Neural cell (in vitro differentiated cells): ENCODE data around the gene HELZ2. TPM values are rescaled to one million over a fixed set of nuclear protein-coding genes. Genes with fewer than 3 reads are reported as not detected.
A peak's percentile ranks its signal among the peaks of the same experiment; 100 is the strongest.

ENCODE experiments used
- H2AFZ ChIP-seq: fragments of 200-600, 300-800 bp; sonication (generic), shearing (Covaris generic); 2 replicates; pipeline ENCODE4 v1.6.0; 2014; ENCODE audit warnings: low read depth, mild to moderate bottlenecking, antibody characterized with exemption, low read length, moderate library complexity
- H3F3A ChIP-seq: fragments of 200-600 bp; shearing (Covaris generic); 2 replicates; pipeline ENCODE4 v1.6.1; 2016; ENCODE audit warnings: mild to moderate bottlenecking, moderate library complexity, mixed read lengths, antibody characterized with exemption, low read length; ENCODE audit not compliant: insufficient read depth, poor library complexity, severe bottlenecking
- H3K27ac ChIP-seq: fragments of 200-600, 300-800 bp; sonication (generic), shearing (Covaris generic); 2 replicates; pipeline ENCODE4 v1.5.1; 2014; ENCODE audit warnings: mild to moderate bottlenecking, low read length, moderate library complexity
- H3K27me3 ChIP-seq: fragments of 300-800, 200-600 bp; sonication (generic), shearing (Covaris generic); 2 replicates; pipeline ENCODE4 v1.6.0; 2014; ENCODE audit warnings: mild to moderate bottlenecking, low read depth, low read length, moderate library complexity; ENCODE audit not compliant: insufficient read depth
- H3K36me3 ChIP-seq: fragments of 300-800, 200-600 bp; sonication (generic), shearing (Covaris generic); 2 replicates; pipeline ENCODE4 v1.5.1; 2014; ENCODE audit warnings: mild to moderate bottlenecking, antibody characterized with exemption, low read length, moderate library complexity; ENCODE audit not compliant: insufficient read depth
- H3K4me2 ChIP-seq: fragments of 300-800, 200-600 bp; sonication (generic), shearing (Covaris generic); 2 replicates; pipeline ENCODE4 v1.6.0; 2014; ENCODE audit warnings: mild to moderate bottlenecking, low read length
- H3K4me3 ChIP-seq: fragments of 300-800, 200-600 bp; sonication (generic), shearing (Covaris generic); 2 replicates; pipeline ENCODE4 v1.5.1; 2014; ENCODE audit warnings: mild to moderate bottlenecking, low read length, moderate library complexity
- H3K79me2 ChIP-seq: fragments of 200-600 bp; shearing (Covaris generic); replicated peaks from 2 replicates; pipeline ENCODE4 v1.6.0; 2014; ENCODE audit warnings: mild to moderate bottlenecking, low read length, moderate library complexity; ENCODE audit not compliant: insufficient read depth
- H3K9ac ChIP-seq: fragments of 300-800, 200-600 bp; sonication (generic), shearing (Covaris generic); 2 replicates; pipeline ENCODE4 v1.6.1; 2016; ENCODE audit warnings: mild to moderate bottlenecking, low read length, mixed read lengths
- H3K9me2 ChIP-seq: fragments of 200-600 bp; shearing (Covaris generic); 2 replicates; pipeline ENCODE4 v1.6.1; 2016; ENCODE audit warnings: mild to moderate bottlenecking, low read length, mixed read lengths; ENCODE audit not compliant: insufficient read depth
- H3K9me3 ChIP-seq: fragments of 200-600, 300-800 bp; sonication (generic), shearing (Covaris generic); 2 replicates; pipeline ENCODE4 v1.6.1; 2016; ENCODE audit warnings: mild to moderate bottlenecking, mixed run types, low read length, moderate library complexity, mixed read lengths
- H4K20me1 ChIP-seq: fragments of 200-600 bp; shearing (Covaris generic); 2 replicates; pipeline ENCODE4 v1.6.1; 2016; ENCODE audit warnings: mild to moderate bottlenecking, mixed run types; ENCODE audit not compliant: insufficient read depth
- EP300 ChIP-seq: fragments of 450-650 bp; conservative IDR thresholded peaks from 2 replicates; pipeline ENCODE4 v1.6.1; 2014; ENCODE audit warnings: antibody characterized with exemption, mild to moderate bottlenecking, moderate library complexity; ENCODE audit not compliant: poor library complexity, severe bottlenecking
- EZH2 ChIP-seq: fragments of 200-600, 300-800 bp; shearing (Covaris generic), sonication (generic); IDR thresholded peaks from 2 replicates; pipeline ENCODE4 v1.6.1; 2014; ENCODE audit warnings: antibody characterized with exemption, low read length, borderline replicate concordance, mild to moderate bottlenecking; ENCODE audit not compliant: insufficient read depth, poor library complexity, severe bottlenecking
- MXI1 ChIP-seq: fragments of 450-650 bp; conservative IDR thresholded peaks from 2 replicates; pipeline ENCODE4 v1.6.1; 2014; ENCODE audit warnings: antibody characterized with exemption, mild to moderate bottlenecking; ENCODE audit not compliant: poor library complexity, severe bottlenecking
- POLR2AphosphoS5 ChIP-seq: IDR thresholded peaks from 2 replicates; pipeline ENCODE4 v1.6.1; 2012
- polyA plus RNA-seq: library from polyadenylated mRNA; depleted of rRNA; stranded (reverse); fragments of >200 nt; gene quantifications from 2 replicates; pipeline ENCODE4 v1.2.3, GENCODE V29; 2014
- TF ChIP-seq, protein P1 (sequence below): IDR thresholded peaks from 2 replicates; pipeline ENCODE4 v1.6.1; 2012; ENCODE audit warnings: borderline replicate concordance

The HELZ2 gene
- polyA plus RNA-seq, 1 donor from 2014 or later, result 1.3 TPM

DNA sequence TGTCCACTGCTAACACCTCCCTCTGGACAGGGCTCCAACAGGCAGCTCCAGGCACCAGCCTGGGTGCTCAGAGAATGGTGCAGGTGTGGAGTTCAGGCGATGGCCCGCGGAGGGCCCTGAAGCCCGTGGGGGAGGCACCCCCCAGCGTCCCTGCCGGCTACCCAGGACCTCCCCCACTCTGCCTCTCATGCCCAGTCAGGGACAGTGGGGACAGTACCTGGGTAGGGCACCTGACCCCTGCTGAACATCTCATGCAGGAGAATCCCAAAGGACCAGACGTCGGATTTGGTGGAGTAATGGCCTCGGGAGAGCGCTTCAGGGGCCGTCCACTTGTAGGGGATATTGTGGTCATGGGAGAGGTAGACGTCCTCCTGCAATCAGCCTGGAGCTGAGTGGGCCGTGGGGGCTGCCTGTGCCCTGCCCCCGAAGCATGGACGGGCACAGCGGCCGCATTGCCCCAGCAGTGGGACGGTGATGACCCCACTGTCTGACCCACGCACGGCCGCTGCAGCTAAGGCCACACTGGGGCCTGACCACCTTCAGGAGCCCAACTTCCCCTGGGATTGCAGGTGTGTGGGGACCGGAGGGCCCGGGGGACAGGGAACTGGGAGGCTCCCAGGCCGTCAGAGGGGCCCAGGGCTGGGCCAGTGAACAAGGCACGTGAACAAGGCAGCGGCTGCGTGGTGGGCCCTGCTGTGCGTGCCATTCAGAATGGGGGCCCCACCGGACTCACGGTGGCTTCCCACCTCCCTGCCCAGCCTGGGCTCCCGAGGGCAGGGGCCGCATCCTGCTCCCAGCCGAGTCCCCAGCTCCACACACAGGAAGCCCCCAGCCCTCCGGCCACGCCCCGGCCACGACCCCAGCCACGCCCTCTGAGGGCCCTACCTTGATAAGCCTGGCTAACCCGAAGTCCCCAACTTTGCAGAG, 43.9 kb downstream of the HELZ2 start:
- TF ChIP-seq EP300 (no peak), MXI1 (no peak)
- TF ChIP-seq, protein P1, sequence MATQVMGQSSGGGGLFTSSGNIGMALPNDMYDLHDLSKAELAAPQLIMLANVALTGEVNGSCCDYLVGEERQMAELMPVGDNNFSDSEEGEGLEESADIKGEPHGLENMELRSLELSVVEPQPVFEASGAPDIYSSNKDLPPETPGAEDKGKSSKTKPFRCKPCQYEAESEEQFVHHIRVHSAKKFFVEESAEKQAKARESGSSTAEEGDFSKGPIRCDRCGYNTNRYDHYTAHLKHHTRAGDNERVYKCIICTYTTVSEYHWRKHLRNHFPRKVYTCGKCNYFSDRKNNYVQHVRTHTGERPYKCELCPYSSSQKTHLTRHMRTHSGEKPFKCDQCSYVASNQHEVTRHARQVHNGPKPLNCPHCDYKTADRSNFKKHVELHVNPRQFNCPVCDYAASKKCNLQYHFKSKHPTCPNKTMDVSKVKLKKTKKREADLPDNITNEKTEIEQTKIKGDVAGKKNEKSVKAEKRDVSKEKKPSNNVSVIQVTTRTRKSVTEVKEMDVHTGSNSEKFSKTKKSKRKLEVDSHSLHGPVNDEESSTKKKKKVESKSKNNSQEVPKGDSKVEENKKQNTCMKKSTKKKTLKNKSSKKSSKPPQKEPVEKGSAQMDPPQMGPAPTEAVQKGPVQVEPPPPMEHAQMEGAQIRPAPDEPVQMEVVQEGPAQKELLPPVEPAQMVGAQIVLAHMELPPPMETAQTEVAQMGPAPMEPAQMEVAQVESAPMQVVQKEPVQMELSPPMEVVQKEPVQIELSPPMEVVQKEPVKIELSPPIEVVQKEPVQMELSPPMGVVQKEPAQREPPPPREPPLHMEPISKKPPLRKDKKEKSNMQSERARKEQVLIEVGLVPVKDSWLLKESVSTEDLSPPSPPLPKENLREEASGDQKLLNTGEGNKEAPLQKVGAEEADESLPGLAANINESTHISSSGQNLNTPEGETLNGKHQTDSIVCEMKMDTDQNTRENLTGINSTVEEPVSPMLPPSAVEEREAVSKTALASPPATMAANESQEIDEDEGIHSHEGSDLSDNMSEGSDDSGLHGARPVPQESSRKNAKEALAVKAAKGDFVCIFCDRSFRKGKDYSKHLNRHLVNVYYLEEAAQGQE, result no peak
- Histone ChIP-seq H3K9me2 (no peaks in the 10 kb centered on the region), H4K20me1 (no peaks in the 10 kb centered on the region), H3K9me3 (no peaks in the 10 kb centered on the region), H3K9ac (no peak overlapping the region), H3K27ac (no peak overlapping the region), H3K79me2 (no peaks in the 10 kb centered on the region), H3K27me3 (no peaks in the 10 kb centered on the region), H2AFZ (no peak overlapping the region), H3K4me3 (no peak overlapping the region), H3K36me3 (no peaks in the 10 kb centered on the region), H3K4me2 (no peak overlapping the region), H3F3A (no peaks in the 10 kb centered on the region)

DNA sequence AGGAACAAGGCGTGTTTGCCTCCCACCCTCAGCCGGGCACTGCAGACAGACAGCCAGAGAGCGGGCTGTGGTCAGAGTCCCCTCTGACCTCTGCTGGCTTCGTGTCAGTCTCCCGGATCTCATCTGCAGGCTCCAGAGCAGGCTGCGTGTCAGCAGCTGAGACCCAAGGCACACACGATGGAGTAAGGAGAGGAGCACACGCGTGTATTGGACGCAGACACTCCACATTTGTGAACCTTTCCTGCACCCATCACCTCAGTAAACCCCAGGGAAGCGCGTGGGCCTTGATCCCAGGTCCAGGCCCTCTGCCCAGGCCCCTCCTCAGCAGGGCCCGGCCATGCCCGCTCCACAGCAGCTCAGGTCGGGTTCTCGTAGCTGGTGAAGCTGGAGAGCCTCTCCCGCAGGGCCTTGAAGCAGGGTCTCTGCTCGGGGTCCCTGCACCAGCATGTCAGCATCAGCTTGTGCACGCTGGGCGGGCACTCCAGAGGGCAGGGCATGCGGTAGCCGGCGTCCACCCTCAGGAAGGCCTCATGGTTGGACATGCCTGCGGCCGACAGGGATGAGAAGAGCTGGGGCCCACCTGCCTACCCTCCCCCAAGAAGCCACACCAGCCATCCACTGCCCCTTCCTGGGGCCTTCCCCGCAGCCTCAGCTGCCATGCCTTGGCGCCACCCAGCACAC, 44.7 kb downstream of the HELZ2 start:
- no peaks in the 10 kb centered on the region for H3K36me3 ChIP-seq
- H3K9me3 ChIP-seq, result no peaks in the 10 kb centered on the region
- TF ChIP-seq EZH2 (no peak), POLR2AphosphoS5 (peak; percentile 25)
- no peak overlapping the region for H3K9ac ChIP-seq
- H4K20me1 ChIP-seq, result no peaks in the 10 kb centered on the region
- no peaks in the 10 kb centered on the region for H3F3A ChIP-seq
- no peak overlapping the region for H2AFZ ChIP-seq
- H3K27me3 ChIP-seq, result no peaks in the 10 kb centered on the region
- H3K9me2 ChIP-seq, result no peaks in the 10 kb centered on the region
- no peak overlapping the region for H3K4me2 ChIP-seq
- H3K4me3 ChIP-seq, result no peak overlapping the region
- H3K79me2 ChIP-seq, result no peaks in the 10 kb centered on the region
- H3K27ac ChIP-seq, result no peak overlapping the region

DNA sequence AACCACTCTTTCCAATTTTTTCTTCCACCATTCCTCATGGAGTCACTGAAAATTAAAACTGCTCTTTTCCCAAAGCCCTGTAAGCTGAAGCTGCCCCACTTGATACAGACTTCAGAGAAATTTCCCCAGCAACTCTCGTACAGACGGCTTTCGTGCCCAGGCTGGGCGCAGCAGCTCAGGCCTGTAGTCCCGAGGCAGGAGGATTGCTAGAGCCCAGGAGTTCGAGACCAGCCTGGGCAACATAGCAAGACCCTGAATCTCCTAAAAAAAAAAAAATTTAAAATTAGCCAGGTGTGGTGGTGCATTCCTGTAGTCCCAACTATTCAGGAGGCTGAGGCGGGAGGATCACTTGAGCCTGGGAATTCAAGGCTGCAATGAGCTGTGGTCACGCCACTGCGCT, 46.9 kb downstream of the HELZ2 start:
- Histone ChIP-seq H3K79me2 (peaks cover 6% of the 10 kb centered on the region), H3K9me2 (no peaks in the 10 kb centered on the region)

More for the DNA sequence above, 46.9 kb downstream of the HELZ2 start:
- Histone ChIP-seq H3F3A (no peaks in the 10 kb centered on the region), H3K27me3 (no peaks in the 10 kb centered on the region), H4K20me1 (peaks cover 7% of the 10 kb centered on the region), H3K27ac (no peak overlapping the region), H2AFZ (no peak overlapping the region), H3K36me3 (no peaks in the 10 kb centered on the region), H3K9ac (no peak overlapping the region), H3K4me2 (no peak overlapping the region), H3K9me3 (no peaks in the 10 kb centered on the region), H3K4me3 (no peak overlapping the region)
- peak; percentile 54 for TF ChIP-seq POLR2AphosphoS5
- TF ChIP-seq, protein P1, result no peak
